Measurements from ENCODE around the gene FAP. TPM values are rescaled to one million over a fixed set of nuclear protein-coding genes. Genes with fewer than 3 reads are reported as not detected.

Gene FAP
- total RNA-seq, 2 donors from 2014 or later = 2.3 to 4.2 TPM

GRCh38 chr2:162200636-162201035 lies 42.6 kb downstream of the FAP start:
- Histone ChIP-seq H3K36me3 (replicated peaks in 1 of 2; ENCODE audit: insufficient read depth in 1 of 2, low read depth in 2 of 2) (no peaks in the 10 kb centered on the region), H3K27me3 (no peaks in the 10 kb centered on the region), H3K27ac (no peak overlapping the region), H3K4me3 (no peak overlapping the region), H3K4me1 (no peaks in the 10 kb centered on the region), H3K9me3 (no peaks in the 10 kb centered on the region)
- 74 to 76% methylated on average over 1 of the region's 1 CpG for WGBS, 2 donors
- intact Hi-C loops (cut with DNase I) = no loop called here
- no peak for DNase-seq
- no peak for ATAC-seq
- TF ChIP-seq POLR2A (IDR thresholded peaks at IDR 0.05) = no peak
- TF ChIP-seq CTCF (IDR thresholded peaks at IDR 0.05) = no peak

DNA sequence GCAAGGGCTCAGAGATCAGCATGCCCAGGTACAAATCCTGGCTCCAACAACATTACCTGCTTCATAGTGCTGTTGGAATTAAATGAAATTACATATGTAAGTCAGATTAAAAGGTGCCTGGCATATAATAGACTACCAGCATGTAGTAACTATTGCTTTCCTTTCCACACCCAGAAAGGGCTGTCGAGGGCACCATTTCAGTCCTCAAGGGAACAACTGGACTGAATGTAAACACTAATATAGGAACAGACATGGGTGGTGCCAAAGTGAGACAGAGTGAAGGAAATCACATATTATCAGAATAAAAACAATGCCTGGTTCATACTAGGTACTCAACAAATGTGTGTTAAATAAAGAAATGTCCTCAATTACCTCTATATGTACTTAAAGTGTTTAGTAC lies 43.3 kb downstream of the FAP start:
- H3K4me1 ChIP-seq = no peaks in the 10 kb centered on the region
- no peak overlapping the region for H3K27ac ChIP-seq
- intact Hi-C loops (cut with DNase I) = no loop called here
- no peaks in the 10 kb centered on the region for H3K36me3 ChIP-seq (replicated peaks in 1 of 2; ENCODE audit: insufficient read depth in 1 of 2, low read depth in 2 of 2)
- no peaks in the 10 kb centered on the region for H3K27me3 ChIP-seq
- DNase-seq (no peak), ATAC-seq (no peak)
- WGBS, 2 donors = 53 to 69% methylated on average over 1 of the region's 1 CpG
- TF ChIP-seq POLR2A (IDR thresholded peaks at IDR 0.05) (no peak), CTCF (IDR thresholded peaks at IDR 0.05) (no peak)
- H3K9me3 ChIP-seq = no peaks in the 10 kb centered on the region
- H3K4me3 ChIP-seq = no peak overlapping the region

DNA sequence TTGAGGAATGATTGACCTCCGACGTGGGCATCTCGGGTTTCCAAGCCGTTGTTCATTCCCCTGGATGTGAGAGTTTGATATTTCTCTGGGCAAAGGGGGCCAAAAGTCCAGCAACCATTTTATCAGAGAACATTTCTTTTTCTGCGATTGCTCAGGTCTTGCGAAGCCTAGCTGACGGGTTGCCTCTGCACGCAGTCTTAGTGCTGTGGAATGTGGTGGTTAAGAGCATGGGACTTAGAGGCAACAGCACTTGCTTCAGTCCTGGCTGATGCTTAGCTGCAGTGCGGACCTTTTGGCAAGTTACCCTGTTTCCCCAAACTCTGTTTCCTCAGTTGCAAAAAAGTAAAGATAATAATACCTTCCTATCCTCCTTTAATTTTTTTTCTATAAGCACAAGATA lies 45.0 kb downstream of the FAP start:
- no peaks in the 10 kb centered on the region for H3K9me3 ChIP-seq
- TF ChIP-seq POLR2A (IDR thresholded peaks at IDR 0.05) (no peak), CTCF (IDR thresholded peaks at IDR 0.05) (no peak)
- H3K4me1 ChIP-seq = no peaks in the 10 kb centered on the region
- H3K36me3 ChIP-seq (replicated peaks in 1 of 2; ENCODE audit: insufficient read depth in 1 of 2, low read depth in 2 of 2) = no peaks in the 10 kb centered on the region
- no peak for DNase-seq
- no peak for ATAC-seq
- 67 to 77% methylated on average over 9 of the region's 9 CpGs for WGBS, 2 donors
- intact Hi-C loops (cut with DNase I) = no loop called here
- no peaks in the 10 kb centered on the region for H3K27me3 ChIP-seq
- no peak overlapping the region for H3K27ac ChIP-seq
- no peak overlapping the region for H3K4me3 ChIP-seq

DNA sequence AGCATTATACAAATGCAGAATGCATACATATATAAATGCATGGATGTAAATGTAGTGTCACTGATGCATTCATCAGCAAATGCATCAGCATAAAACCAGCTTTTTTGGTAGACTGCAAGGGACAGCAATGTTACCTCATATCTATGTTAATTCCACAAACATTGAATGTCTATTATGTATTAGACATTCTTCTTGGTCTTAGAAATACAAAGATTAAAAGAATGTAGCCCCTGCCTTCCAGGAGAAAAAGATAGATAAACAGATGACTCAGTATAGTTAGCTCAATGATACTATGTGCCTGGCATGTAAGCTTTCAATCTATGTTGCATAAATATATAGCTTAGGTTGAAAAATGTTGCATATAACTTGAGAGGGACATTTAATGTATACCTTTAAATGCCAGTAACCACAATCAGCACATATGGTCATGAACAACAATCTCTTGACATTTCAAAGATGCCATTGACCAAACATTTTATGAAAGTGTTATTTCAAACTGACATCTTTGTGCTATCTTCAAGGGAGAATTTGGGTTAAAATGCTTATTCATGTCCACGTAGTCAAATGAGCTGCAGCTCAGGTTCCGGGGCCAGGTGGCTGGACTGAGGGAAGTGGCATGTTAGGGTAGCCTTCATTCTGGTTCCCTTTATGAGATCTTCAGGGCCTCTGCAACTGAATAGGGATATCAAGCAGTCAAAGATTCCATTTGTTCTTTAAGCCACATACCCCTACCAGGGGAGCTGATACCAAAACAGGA lies 46.0 kb downstream of the FAP start:
- 47 to 70% methylated on average over 2 of the region's 2 CpGs for WGBS, 2 donors
- DNase-seq (no peak), ATAC-seq (no peak)
- intact Hi-C loops (cut with DNase I) = no loop called here
- Histone ChIP-seq H3K9me3 (no peaks in the 10 kb centered on the region), H3K4me3 (no peak overlapping the region), H3K27me3 (no peaks in the 10 kb centered on the region), H3K4me1 (no peaks in the 10 kb centered on the region), H3K36me3 (replicated peaks in 1 of 2; ENCODE audit: insufficient read depth in 1 of 2, low read depth in 2 of 2) (no peaks in the 10 kb centered on the region), H3K27ac (no peak overlapping the region)
- TF ChIP-seq POLR2A (IDR thresholded peaks at IDR 0.05) (no peak), CTCF (IDR thresholded peaks at IDR 0.05) (no peak)

DNA sequence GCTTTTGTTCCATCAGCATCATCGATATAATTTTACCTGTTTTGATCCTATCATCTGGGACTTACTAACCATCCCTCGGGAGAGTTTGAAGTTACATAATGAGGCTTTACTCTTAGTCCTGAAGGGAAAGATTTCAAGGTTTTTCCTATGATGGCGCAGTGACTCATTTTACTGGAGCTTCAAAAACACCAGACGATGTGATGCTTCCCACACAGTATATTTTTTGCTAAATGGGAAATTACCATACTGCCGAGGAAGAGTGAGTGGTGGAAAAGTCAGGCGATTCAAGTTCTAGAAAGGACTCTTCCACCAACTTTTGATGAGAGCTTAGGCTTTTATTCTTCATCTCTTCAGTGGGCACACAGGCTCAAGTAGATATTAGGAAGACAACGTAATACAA lies 46.6 kb downstream of the FAP start:
- Histone ChIP-seq H3K4me1 (no peaks in the 10 kb centered on the region), H3K36me3 (replicated peaks in 1 of 2; ENCODE audit: insufficient read depth in 1 of 2, low read depth in 2 of 2) (no peaks in the 10 kb centered on the region), H3K27ac (no peak overlapping the region), H3K4me3 (no peak overlapping the region), H3K9me3 (no peaks in the 10 kb centered on the region), H3K27me3 (no peaks in the 10 kb centered on the region)
- TF ChIP-seq POLR2A (IDR thresholded peaks at IDR 0.05) (no peak), CTCF (IDR thresholded peaks at IDR 0.05) (no peak)
- 77 to 80% methylated on average over 7 of the region's 7 CpGs for WGBS, 2 donors
- intact Hi-C loops (cut with DNase I) = no loop called here
- ATAC-seq = no peak
- no peak for DNase-seq
